ENCODE measurements around the gene RAD9B. TPM values are rescaled to one million over a fixed set of nuclear protein-coding genes. Genes with fewer than 3 reads are reported as not detected.

Gene RAD9B
- total RNA-seq, result 0.65 and 0.97 TPM in 2 replicates

GRCh38 chr12:110501752-110502738, at the start of gene RAD9B, which contains the start of gene VPS29:
RAD9B (plus strand) TSS chr12:110502331; CDS start chr12:110502338, 7 bp downstream.
VPS29 (minus strand) TSS chr12:110502111; CDS start chr12:110502051, 60 bp downstream.

DNA sequence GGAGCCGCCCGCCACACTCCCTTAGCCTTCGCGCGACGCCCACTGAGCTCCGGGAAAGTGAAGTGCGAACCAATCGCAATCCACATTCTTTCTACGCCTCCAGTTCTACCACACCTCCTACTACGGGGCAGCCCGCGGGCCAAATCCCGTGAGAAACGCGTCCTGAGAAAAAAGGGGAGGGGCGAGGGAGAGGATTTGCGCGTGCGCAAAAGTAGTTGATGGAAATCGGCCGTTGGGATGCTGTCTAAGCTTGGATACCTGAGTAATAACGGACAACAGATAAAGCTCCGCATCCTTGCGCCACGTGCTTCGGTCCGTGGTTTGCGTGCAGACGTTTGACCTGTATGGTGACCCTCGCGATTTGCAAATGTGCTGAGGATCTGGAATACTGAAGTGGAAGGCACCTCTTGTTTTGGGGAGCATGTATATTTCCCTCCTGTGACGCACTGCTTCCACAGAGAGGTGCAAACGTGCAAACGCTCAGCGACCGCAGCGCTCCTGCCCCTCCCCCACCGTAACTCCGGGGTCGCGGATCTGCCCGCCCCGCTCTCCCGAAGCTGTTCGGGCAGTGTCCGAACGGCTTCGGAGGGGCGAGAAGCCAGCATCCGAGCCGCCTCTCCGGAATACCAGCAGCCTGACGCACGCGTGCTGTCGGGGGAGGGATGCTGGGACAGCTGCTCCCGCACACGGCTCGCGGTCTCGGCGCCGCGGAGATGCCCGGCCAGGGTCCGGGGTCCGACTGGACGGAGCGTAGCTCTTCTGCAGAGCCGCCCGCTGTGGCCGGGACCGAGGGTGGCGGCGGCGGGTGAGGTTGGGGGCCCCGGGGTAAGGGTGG, 33.7 kb upstream of the RAD9B start, which contains the start of the genes FAM216A and GPN3:
TSS of gene FAM216A (plus strand) at position 632 of the 835 bp plus-strand sequence. CDS start at position 663, 31 bp downstream.
TSS of gene GPN3 (minus strand) at position 44 of the 835 bp plus-strand sequence. CDS start 54 bp downstream, outside the sequence.

Small RNA genes within 50 kb of the gene (small RNA-seq; reads per million reads assigned to genes)
- gene RF00278, result not detected

Other genes with a start within 250 kb of the RAD9B start
- 502 and 749 TPM in 2 replicates for gene ATP2A2, start 221.1 kb upstream of the RAD9B start, total RNA-seq
- gene ANAPC7, start 98.6 kb upstream of the RAD9B start, total RNA-seq, result 31.1 and 37.2 TPM in 2 replicates
- 134 and 170 TPM in 2 replicates for gene ARPC3, start 52.0 kb upstream of the RAD9B start, total RNA-seq
- 5.7 and 6.7 TPM in 2 replicates for gene GPN3, start 34.1 kb upstream of the RAD9B start, total RNA-seq
- gene FAM216A, start 33.5 kb upstream of the RAD9B start, total RNA-seq, result 5.7 and 6.5 TPM in 2 replicates
- 46.2 and 56.2 TPM in 2 replicates for gene VPS29, start 220 bp upstream of the RAD9B start, total RNA-seq
- gene PPTC7, start 81.0 kb downstream of the RAD9B start, total RNA-seq, result 11.2 and 12.7 TPM in 2 replicates
- 32.1 and 44.3 TPM in 2 replicates for gene TCTN1, start 111.8 kb downstream of the RAD9B start, total RNA-seq
- 1.8 and 2.6 TPM in 2 replicates for gene HVCN1, start 186.8 kb downstream of the RAD9B start, total RNA-seq
- 85.4 and 91.8 TPM in 2 replicates for gene PPP1CC, start 240.6 kb downstream of the RAD9B start, total RNA-seq

Measured in hair follicle dermal papilla cell (primary cell).